ENCODE measurements around the gene KHDC4. TPM values are rescaled to one million over a fixed set of nuclear protein-coding genes. Genes with fewer than 3 reads are reported as not detected.

KHDC4 gene
- total and polyA plus RNA-seq, 2 donors (not counting 3 experiments of a cell fraction or from before 2014, with no cell fraction given), result 47.9 to 54.1 TPM

DNA sequence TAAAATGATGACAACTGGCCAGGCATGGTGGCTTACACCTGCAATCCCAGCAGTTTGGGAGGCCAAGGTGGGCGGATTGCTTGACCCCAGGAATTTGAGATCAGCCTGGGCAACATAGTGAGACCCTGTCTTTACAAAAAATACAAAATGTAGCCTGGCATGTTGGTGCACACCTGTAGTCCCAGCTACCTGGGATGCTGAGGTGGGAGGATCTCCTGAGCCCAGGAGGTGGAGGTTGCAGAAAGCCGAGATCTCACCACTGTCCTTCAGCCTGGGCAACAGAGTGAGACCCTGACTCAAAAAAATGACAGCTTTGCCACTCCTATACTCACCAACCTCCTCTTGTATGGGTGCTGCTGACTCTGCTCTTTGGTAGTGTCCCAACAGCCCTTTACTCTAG lies 56.3 kb downstream of the KHDC4 start:
- Histone ChIP-seq H3K4me1 (ENCODE audit: control insufficient read depth, extremely low read depth, insufficient read depth, low read length) (no peaks in the 10 kb centered on the region), H3K4me2 (ENCODE audit: insufficient read depth, low read length) (no peak overlapping the region), H3K9me3 (replicated peaks; ENCODE audit: control insufficient read depth, insufficient read depth, low read length) (no peaks in the 10 kb centered on the region), H3K9me1 (replicated peaks; ENCODE audit: control insufficient read depth, extremely low read depth, insufficient read depth, low read length) (no peaks in the 10 kb centered on the region), H3K9ac (replicated peaks; ENCODE audit: extremely low read depth, insufficient read depth, low read length) (no peak overlapping the region), H3K36me3 (ENCODE audit: control insufficient read depth in 2 of 2, extremely low read depth in 1 of 2, insufficient read depth in 2 of 2, low read length in 2 of 2) (peaks cover 0 to 4% of the 10 kb centered on the region in 2 experiments), H3K79me2 (ENCODE audit: control insufficient read depth, insufficient read depth, low read length) (no peaks in the 10 kb centered on the region), H4K20me1 (replicated peaks; ENCODE audit: control insufficient read depth, extremely low read depth, insufficient read depth, low read length) (no peaks in the 10 kb centered on the region), H3K4me3 (replicated peaks in 1 of 3; ENCODE audit: insufficient read depth in 1 of 3, low read depth in 1 of 3, low read length in 3 of 3) (no peak overlapping the region), H3K27me3 (ENCODE audit: control insufficient read depth in 2 of 2, insufficient read depth in 2 of 2, low read length in 2 of 2) (no peaks in the 10 kb centered on the region), H2AFZ (ENCODE audit: low read depth, low read length) (no peak overlapping the region), H3K27ac (ENCODE audit: insufficient read depth, low read depth, low read length) (no peak overlapping the region)
- POLR2A ChIA-PET, result no interaction called here
- CTCF ChIA-PET, result interaction anchor here (0.6 to 1.1 kb wide), 2 partner anchors 15 to 189 kb away, joined by 3 read pairs; no protein-coding TSS in a partner anchor
- no peak for TF ChIP-seq JUN (IDR thresholded peaks at IDR 0.05; ENCODE audit: borderline replicate concordance, insufficient read depth, insufficient read length, low read depth)
- TF ChIP-seq GATA2 (IDR thresholded peaks at IDR 0.05; ENCODE audit: insufficient read depth, insufficient read length, low read depth, low read length), result no peak
- TF ChIP-seq POLR2A (IDR thresholded peaks at IDR 0.05; ENCODE audit: low read depth, low read length), result no peak
- TF ChIP-seq FOS (IDR thresholded peaks at IDR 0.05; ENCODE audit: borderline replicate concordance, insufficient read depth, low read length), result no peak
- TF ChIP-seq, protein P1, sequence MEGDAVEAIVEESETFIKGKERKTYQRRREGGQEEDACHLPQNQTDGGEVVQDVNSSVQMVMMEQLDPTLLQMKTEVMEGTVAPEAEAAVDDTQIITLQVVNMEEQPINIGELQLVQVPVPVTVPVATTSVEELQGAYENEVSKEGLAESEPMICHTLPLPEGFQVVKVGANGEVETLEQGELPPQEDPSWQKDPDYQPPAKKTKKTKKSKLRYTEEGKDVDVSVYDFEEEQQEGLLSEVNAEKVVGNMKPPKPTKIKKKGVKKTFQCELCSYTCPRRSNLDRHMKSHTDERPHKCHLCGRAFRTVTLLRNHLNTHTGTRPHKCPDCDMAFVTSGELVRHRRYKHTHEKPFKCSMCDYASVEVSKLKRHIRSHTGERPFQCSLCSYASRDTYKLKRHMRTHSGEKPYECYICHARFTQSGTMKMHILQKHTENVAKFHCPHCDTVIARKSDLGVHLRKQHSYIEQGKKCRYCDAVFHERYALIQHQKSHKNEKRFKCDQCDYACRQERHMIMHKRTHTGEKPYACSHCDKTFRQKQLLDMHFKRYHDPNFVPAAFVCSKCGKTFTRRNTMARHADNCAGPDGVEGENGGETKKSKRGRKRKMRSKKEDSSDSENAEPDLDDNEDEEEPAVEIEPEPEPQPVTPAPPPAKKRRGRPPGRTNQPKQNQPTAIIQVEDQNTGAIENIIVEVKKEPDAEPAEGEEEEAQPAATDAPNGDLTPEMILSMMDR (IDR thresholded peaks at IDR 0.05; ENCODE audit: extremely low read depth in 1 of 2, insufficient read depth in 1 of 2, low read depth in 1 of 2, low read length in 2 of 2), result no peak
- no peak for TF ChIP-seq POLR2AphosphoS5 (IDR thresholded peaks at IDR 0.05; ENCODE audit: insufficient read depth, low read depth, low read length)
- no peak for TF ChIP-seq MYC (IDR thresholded peaks at IDR 0.05; ENCODE audit: low read depth, low read length)
- FAIRE-seq (no peak), DNase-seq (ENCODE audit: low read depth, low spot score) (no peak)
- dilution Hi-C loops (cut with MboI; ENCODE audit: extremely low pct_ligation_motif_present, low sequenced_read_pairs) (no loop called here), intact Hi-C loops (cut with micrococcal nuclease) (no loop called here)
- no TSS peak for BruUV-seq (replicated peaks)

Measured in endothelial cell of umbilical vein (primary cell).